Choroid plexus epithelial cell (primary cell): ENCODE measurements around the gene GDPD5.
A peak's percentile ranks its signal among the peaks of the same experiment; 100 is the strongest.

Source experiments
- DNase-seq: peaks from one replicate; pipeline ENCODE4 v3.0.0-alpha.2; 2010; ENCODE audit warnings: low read depth
- H3K4me3 ChIP-seq: 2 replicates; pipeline ENCODE4 v1.5.1; 2011; ENCODE audit warnings: low read depth, mild to moderate bottlenecking, control low read depth, low read length, moderate library complexity
- CTCF ChIP-seq: conservative IDR thresholded peaks from 2 replicates; pipeline ENCODE4 v1.5.1; 2011; ENCODE audit warnings: low read depth, mild to moderate bottlenecking, control low read depth, inconsistent platforms, low read length, moderate library complexity

The GDPD5 gene

GRCh38 chr11:75534259-75535069, 8.7 kb upstream of the GDPD5 start:
- no peak overlapping the region for H3K4me3 ChIP-seq
- no peak for TF ChIP-seq CTCF
- no peak for DNase-seq

GRCh38 chr11:75533896-75534258, 8.1 kb upstream of the GDPD5 start:
- DNase-seq: no peak
- TF ChIP-seq CTCF: no peak
- no peak overlapping the region for H3K4me3 ChIP-seq

GRCh38 chr11:75532200-75533048, 6.7 kb upstream of the GDPD5 start:
- no peak overlapping the region for H3K4me3 ChIP-seq
- TF ChIP-seq CTCF: peak; percentile 91
- peak; percentile 60 for DNase-seq

- TF ChIP-seq CTCF: no peak
- no peak for DNase-seq
- H3K4me3 ChIP-seq: no peak overlapping the region
Observed at GRCh38 chr11:75531325-75531724, 5.6 kb upstream of the GDPD5 start.

- no peak for DNase-seq
- H3K4me3 ChIP-seq: no peak overlapping the region
- TF ChIP-seq CTCF: no peak
Observed at GRCh38 chr11:75530577-75530976, 4.8 kb upstream of the GDPD5 start.

GRCh38 chr11:75527938-75528735, 2.4 kb upstream of the GDPD5 start:
- no peak for DNase-seq
- no peak for TF ChIP-seq CTCF
- no peak overlapping the region for H3K4me3 ChIP-seq
